K562 treated with DMSO at 1 percent for 48 hours (cell line): ENCODE results near the gene GNAI3. TPM values are rescaled to one million over a fixed set of nuclear protein-coding genes. Genes with fewer than 3 reads are reported as not detected.

Experiments used
- total RNA-seq: library from RNA; unstranded; fragments of 300-600 nt; gene quantifications from 2 replicates; pipeline ENCODE4 v1.2.3, GENCODE V29; 2022; ENCODE audit warnings: low replicate concordance; ENCODE audit errors: extremely low read depth

Gene GNAI3
- not detected in 2 replicates for total RNA-seq

DNA sequence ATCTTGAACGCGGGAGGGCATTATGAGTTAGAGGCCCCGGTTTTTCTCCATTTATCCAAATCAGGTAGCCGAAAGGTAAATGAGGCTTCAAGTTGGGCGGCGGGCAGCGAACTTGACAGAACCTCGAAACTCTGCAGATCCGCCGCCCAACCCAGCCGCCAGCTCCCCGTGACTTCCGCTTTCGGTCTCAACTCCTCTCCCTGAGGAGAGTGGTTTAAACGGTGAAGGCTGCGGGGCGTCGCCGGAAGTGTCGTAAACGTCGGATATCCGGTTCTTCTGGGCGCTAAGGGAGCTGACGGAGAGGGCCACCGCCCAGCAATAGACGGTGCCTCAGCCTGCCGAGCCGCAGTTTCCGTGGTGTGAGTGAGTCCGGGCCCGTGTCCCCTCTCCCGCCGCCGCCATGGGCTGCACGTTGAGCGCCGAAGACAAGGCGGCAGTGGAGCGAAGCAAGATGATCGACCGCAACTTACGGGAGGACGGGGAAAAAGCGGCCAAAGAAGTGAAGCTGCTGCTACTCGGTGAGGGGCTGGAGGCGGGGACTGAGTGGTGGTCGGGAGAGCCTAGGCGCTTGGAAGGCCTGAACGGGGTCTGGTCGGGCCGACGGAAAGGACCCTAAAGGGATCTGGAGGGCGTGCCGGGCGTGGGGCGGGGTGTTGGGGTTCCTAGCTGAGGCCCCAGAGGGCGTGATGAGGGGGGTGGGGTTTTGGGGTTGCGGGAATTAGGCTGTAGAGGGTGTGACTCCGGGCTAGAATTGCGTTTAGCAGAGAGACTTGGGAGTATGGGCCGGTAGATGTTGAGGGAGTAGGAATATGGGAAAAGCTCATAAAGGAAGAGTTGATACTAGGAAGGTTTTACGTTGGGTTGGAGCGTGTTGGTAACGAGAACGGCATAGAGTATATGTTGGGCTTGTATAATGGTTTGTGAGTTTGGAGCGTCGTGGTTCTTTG is at the start of gene GNAI3:
TSS of gene GNAI3 (plus strand) at position 295 of the 947 bp plus-strand sequence. CDS start at position 401, 106 bp downstream.

DNA sequence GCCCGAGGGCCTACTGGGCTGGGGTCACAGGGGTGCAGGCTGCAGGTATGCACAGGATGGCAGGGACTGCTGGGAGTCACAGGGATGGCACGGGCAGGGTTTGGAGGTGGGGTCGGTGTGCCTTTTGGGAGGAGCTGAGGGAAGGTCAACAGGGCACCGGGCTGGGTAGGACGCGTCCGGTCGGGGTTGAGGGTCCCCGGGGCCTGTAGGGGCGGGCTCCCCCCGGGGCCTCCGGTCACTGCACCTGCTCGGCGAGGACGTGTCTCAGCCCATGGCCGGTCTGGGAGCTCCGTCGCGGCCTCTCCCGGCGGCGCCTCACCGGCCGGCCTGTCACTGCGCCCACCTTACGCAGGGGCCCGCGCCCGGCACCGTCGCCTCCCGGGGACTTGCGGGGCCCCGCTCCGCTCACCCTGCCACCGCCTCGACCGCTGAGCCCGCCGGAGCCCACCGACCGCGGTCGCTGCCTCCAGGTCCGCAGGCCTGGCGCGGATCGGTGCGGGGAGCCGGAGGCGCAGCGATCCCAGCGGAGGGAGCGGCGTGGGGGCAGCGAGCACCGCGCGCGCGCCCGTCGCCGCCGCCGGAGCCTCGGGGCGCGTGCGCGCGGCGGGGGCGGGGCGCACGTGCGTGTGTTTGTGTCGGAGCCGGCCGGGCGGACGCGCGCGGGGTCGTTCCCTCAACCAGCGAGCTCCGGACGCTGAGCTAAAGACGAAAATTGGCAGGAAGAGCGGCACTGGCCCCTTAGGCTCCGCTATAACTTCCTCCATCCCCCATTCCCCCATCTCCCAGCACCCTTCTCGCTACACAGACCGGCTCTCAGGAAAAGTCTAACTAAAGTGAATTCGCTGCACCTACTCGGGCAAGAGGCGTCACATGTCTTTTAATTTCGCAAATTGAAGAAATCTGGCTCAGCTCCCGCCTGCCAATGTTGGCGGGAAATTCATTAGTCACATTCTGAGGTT is 39.0 kb upstream of the GNAI3 start, which contains the start of gene AMIGO1:
TSS of gene AMIGO1 (minus strand) at position 552 of the 959 bp plus-strand sequence. CDS start 815 bp downstream, outside the sequence.

DNA sequence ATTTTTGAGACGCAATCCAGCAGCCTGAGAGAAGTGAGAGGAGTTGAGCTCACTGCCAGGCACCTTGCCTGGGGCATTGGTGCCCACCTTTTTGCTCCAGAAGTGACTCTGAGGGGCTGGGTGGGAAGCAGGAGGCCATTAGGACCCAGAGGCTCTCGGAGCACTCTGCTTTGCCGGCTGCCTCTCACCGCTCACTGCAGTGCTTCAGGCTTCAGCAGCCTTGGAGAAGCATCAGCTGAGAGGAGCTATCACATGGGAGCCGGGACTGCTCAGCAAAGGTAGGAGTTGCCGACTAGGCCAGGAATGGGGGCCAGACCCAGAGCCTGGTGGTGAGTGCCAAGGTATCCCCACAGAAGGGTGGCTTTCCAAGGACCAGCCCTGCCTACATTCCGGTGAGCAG is 8.7 kb upstream of the GNAI3 start, which contains the start of gene GPR61:
TSS of gene GPR61 (plus strand) at position 197 of the 400 bp plus-strand sequence. CDS start 3,151 bp downstream, outside the sequence.

DNA sequence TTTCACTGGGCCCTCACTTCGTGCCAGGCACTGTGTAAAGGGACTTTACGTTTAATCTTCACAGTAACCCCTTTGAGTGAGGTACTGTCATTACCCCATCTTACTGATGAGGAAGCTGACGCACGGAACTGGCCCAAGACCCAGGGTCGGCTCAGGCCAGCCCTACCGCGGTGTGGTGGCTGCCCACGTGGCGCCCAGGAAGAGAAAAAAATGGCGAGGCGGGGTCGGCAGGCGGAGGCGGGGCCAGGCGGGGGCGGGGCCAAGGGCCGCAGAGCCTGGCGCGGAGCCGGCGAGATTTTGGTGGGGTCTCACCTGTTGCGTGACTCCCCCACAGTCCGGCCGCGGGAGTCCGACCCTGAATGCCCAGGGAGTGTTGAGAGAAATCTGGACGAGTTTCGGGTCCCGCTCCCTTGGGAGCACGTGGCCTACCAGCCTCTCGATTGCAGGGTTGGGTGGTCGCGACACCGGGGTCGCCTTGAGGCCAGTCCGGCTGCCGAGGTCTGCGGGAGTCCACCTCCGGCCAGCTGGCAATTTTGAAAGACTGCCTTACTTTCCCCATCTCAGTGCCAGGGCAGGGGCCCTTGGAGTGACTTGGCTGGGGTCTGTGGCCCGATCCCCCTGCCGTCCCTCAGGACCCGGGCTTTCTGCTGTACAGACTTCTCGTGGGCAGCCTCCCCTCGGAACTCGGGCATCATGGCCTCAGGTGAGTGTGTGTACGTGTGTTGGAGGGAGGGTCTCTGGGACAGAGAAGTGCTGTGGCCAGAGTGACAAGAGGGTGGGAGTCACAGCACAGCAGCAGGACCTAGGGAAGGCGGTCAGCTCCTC is 71.4 kb downstream of the GNAI3 start, which contains the start of the genes AMPD2 and GNAT2:
TSS of gene AMPD2 (plus strand) at position 262 of the 825 bp plus-strand sequence. CDS start 1,339 bp downstream, outside the sequence.
TSS of gene GNAT2 (minus strand) at position 41 of the 825 bp plus-strand sequence. CDS start 6,746 bp downstream, outside the sequence.

DNA sequence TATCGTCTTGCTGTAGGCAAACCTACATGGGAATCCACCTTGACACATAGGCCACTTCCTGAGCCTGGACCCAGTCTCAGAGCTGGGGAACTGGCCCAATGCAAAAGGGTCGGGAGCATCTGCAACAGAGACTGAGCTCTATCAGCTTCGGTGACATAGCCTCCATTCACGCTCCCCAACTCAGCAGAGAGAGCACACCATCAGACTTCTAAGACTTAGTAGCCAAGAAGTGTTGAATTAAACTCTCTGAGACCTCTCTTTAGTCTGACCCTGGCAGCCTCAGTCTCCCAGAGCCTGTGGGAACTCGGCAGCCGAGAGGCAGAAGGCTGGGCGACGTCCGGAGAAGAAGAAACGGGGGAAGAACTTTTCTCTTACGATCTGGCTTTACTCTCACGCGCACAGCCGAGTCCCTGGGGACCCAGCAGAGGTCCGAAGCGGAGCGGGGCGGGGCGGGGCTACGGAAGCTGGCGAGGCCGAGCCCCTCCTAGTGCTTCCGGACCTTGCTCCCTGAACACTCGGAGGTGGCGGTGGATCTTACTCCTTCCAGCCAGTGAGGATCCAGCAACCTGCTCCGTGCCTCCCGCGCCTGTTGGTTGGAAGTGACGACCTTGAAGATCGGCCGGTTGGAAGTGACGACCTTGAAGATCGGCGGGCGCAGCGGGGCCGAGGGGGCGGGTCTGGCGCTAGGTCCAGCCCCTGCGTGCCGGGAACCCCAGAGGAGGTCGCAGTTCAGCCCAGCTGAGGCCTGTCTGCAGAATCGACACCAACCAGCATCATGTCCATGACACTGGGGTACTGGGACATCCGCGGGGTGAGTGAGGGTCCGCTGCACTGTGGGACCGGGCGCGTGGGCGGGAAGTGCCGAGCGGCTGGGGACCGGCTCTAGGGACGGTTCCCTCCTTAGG is 107.5 kb downstream of the GNAI3 start, which contains the start of gene GSTM4:
TSS of gene GSTM4 (plus strand) at position 485 of the 905 bp plus-strand sequence. CDS start at position 776, 291 bp downstream.

DNA sequence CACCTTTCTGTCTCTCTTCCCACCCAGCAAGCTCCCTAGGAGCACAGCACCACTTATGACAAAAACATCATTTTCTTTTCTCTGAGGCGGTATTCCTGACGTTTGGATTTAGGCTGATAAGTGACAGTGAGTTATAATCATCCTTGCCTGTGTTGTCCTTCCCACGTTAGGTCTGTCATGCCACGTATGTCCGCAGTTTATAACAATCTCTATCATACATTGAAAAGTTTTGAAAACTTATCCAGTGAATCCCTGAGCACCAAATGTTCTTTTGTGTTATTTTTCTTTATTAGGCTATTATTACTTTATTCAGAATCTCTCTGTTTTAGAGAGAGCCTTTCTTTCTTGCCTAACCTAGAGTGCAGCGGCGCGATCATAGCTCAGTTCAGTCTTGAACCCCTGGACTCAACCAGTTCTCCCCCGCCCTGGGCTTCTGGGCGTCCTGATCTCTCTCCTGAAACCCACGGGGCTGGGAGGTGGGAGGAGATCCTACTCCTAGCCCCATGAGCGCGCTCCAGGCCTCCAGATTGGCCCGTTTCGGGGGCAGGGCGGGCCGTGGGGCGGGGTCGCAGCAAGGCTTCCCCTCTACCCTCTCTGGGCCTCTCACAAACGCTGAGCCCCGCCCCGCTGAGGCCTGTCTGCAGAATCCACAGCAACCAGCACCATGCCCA is 119.2 kb downstream of the GNAI3 start, which contains the start of gene GSTM2:
TSS of gene GSTM2 (plus strand) at position 606 of the 671 bp plus-strand sequence. CDS start at position 665, 59 bp downstream.

Other genes starting within 250 kb of the GNAI3 start
- gene MYBPHL, start 241.6 kb upstream of the GNAI3 start, total RNA-seq: not detected in 2 replicates
- not detected in 2 replicates for gene SORT1, start 150.7 kb upstream of the GNAI3 start, total RNA-seq
- not detected in 2 replicates for gene PSMA5, start 122.2 kb upstream of the GNAI3 start, total RNA-seq
- not detected in 2 replicates for gene SYPL2, start 82.1 kb upstream of the GNAI3 start, total RNA-seq
- gene ATXN7L2, start 64.7 kb upstream of the GNAI3 start, total RNA-seq: not detected in 2 replicates
- gene CYB561D1, start 54.5 kb upstream of the GNAI3 start, total RNA-seq: not detected in 2 replicates
- gene AMIGO1, start 38.9 kb upstream of the GNAI3 start, total RNA-seq: not detected in 2 replicates
- not detected in 2 replicates for gene GPR61, start 8.7 kb upstream of the GNAI3 start, total RNA-seq
- gene GNAT2, start 71.0 kb downstream of the GNAI3 start, total RNA-seq: not detected in 2 replicates
- 959 TPM in 1 of 2 replicates, not detected in the other for gene AMPD2, start 71.2 kb downstream of the GNAI3 start, total RNA-seq
- gene GSTM4, start 107.5 kb downstream of the GNAI3 start, total RNA-seq: not detected in 2 replicates
- gene GSTM2, start 119.4 kb downstream of the GNAI3 start, total RNA-seq: not detected in 2 replicates
- not detected in 2 replicates for gene GSTM1, start 139.2 kb downstream of the GNAI3 start, total RNA-seq
- not detected in 2 replicates for gene GSTM5, start 163.6 kb downstream of the GNAI3 start, total RNA-seq
- not detected in 2 replicates for gene GSTM3, start 192.4 kb downstream of the GNAI3 start, total RNA-seq
- not detected in 2 replicates for gene EPS8L3, start 215.3 kb downstream of the GNAI3 start, total RNA-seq